Measurements from ENCODE around the gene RGS7. TPM values are rescaled to one million over a fixed set of nuclear protein-coding genes. Genes with fewer than 3 reads are reported as not detected.

Gene RGS7
- total and polyA plus RNA-seq, 2 of the 8 experiments (the other 6 are each of a cell fraction or from before 2014, with no cell fraction given): 1.6 to 3.0 TPM

DNA sequence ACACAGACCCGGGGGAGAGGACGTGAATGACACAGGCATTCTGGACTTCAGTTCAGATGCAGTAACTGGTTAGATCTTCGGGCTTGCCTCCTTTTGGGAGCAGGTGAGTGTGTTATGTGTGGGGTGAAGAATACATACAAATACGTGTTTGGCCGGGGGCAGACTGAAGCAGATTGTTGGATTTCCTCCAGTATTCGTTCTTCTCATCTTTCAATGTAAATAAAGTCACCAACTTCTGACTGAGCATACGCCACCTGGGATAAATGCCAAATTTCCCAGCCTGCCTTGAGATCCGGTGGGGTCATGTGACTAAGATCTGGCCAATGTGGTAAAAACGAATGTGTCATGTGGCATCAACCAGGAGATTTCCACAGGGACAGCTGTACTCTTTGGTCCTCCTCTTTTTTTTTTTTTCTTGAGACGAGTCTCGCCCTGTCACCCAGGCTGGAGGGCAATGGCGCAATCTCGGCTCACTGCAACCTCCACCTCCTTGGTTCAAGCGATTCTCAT lies 189.8 kb downstream of the RGS7 start:
- Histone ChIP-seq H4K5ac (ENCODE audit: insufficient read length, low read depth, low read length) (no peak overlapping the region), H3K14ac (ENCODE audit: insufficient read length) (no peak overlapping the region), H3K4me2 (ENCODE audit: insufficient read depth in 1 of 2, low read depth in 2 of 2, low read length in 2 of 2) (no peak overlapping the region), H4K20me1 (replicated peaks in 1 of 2; ENCODE audit: control insufficient read depth in 1 of 2, insufficient read depth in 2 of 2, low read length in 2 of 2) (no peaks in the 10 kb centered on the region), H3K27me3 (replicated peaks in 1 of 4; ENCODE audit: control insufficient read depth in 3 of 4, extremely low read depth in 1 of 4, insufficient read depth in 3 of 4, low read length in 3 of 4) (no peaks in the 10 kb centered on the region), H3K4me1 (replicated peaks in 1 of 4; ENCODE audit: control insufficient read depth in 3 of 4, insufficient read depth in 4 of 4, low read length in 3 of 4) (peaks cover 0 to 12% (median 5%) of the 10 kb centered on the region in 4 experiments; a peak in 4 of 7 replicates), H2AK5ac (ENCODE audit: low read depth, low read length) (no peak overlapping the region), H3K4ac (replicated peaks; ENCODE audit: insufficient read length, low read depth, low read length) (no peak overlapping the region), H2BK20ac (ENCODE audit: low read length) (no peak overlapping the region), H4K91ac (replicated peaks; ENCODE audit: insufficient read length, low read length) (no peak overlapping the region), H4K8ac (ENCODE audit: extremely low read depth, insufficient read depth, low read length) (no peak overlapping the region), H3K9ac (replicated peaks in 1 of 4; ENCODE audit: extremely low read depth in 1 of 4, low read depth in 3 of 4, low read length in 3 of 4) (no peak overlapping the region), H3K56ac (replicated peaks; ENCODE audit: insufficient read length, low read depth, low read length) (no peak overlapping the region), H2AFZ (ENCODE audit: low read length) (no peak overlapping the region), H2BK12ac (ENCODE audit: low read depth, low read length) (no peak overlapping the region), H2BK15ac (ENCODE audit: low read length) (no peak overlapping the region), H2BK120ac (replicated peaks; ENCODE audit: low read depth, low read length) (no peak overlapping the region), H3K23ac (ENCODE audit: insufficient read length) (no peak overlapping the region), H3K23me2 (ENCODE audit: low read depth, low read length) (no peaks in the 10 kb centered on the region), H3K79me2 (ENCODE audit: control insufficient read depth in 1 of 2, insufficient read depth in 2 of 2, low read length in 2 of 2) (no peaks in the 10 kb centered on the region), H3K27ac (ENCODE audit: low read depth, low read length) (no peak overlapping the region; the same call in 1 of the 2 replicates), H2BK5ac (ENCODE audit: low read depth, low read length) (no peak overlapping the region), H3K36me3 (ENCODE audit: control insufficient read depth in 2 of 4, insufficient read depth in 4 of 4, low read length in 3 of 4) (no peaks in the 10 kb centered on the region), H3K79me1 (ENCODE audit: low read depth, low read length) (no peaks in the 10 kb centered on the region), H3K18ac (ENCODE audit: extremely low read depth, low read length) (no peak overlapping the region), H3K4me3 (ENCODE audit: extremely low read depth in 1 of 4, insufficient read depth in 2 of 4, low read depth in 3 of 4, low read length in 4 of 4) (no peak overlapping the region), H3K9me3 (ENCODE audit: insufficient read depth in 2 of 2, low read depth in 1 of 2, low read length in 1 of 2) (no peaks in the 10 kb centered on the region)
- ChIA-PET POLR2A (ENCODE audit: partially characterized antibody) (no interaction called here), CTCF (ENCODE audit: partially characterized antibody) (no interaction called here)
- no peak for FAIRE-seq
- WGBS, 2 experiments (ENCODE audit: extremely low coverage in 1 of 2, insufficient coverage in 1 of 2, insufficient read length in 1 of 2, insufficient replicate concordance in 2 of 2, low coverage in 1 of 2, low lambda C conversion rate in 2 of 2, missing lambda C conversion rate in 1 of 2): 92% methylated on average over 10 of the region's 14 CpGs; no CpG with 5 or more reads in 1 of the 2 experiments
- DNase-seq (ENCODE audit: low read depth in 1 of 2, low spot score in 2 of 2): no peak
